Progenitor cell of endocrine pancreas (in vitro differentiated cells): ENCODE data around the gene PTGS1. TPM values are rescaled to one million over a fixed set of nuclear protein-coding genes. Genes with fewer than 3 reads are reported as not detected.

Source experiments
- DNase-seq: peaks from one replicate; pipeline ENCODE4 v3.0.0; 2021; ENCODE audit warnings: low spot score; ENCODE audit not compliant: unreplicated experiment
- H3K27ac Mint-ChIP-seq: 2 replicates; pipeline ENCODE4 v1.8.0; 2021; ENCODE audit warnings: mild to moderate bottlenecking, moderate library complexity, mixed read lengths
- H3K27me3 Mint-ChIP-seq: 2 replicates; pipeline ENCODE4 v1.8.0; 2021; ENCODE audit warnings: mixed read lengths
- H3K36me3 Mint-ChIP-seq: 2 replicates; pipeline ENCODE4 v1.8.0; 2022; ENCODE audit warnings: mixed read lengths; ENCODE audit not compliant: insufficient read depth
- H3K4me1 Mint-ChIP-seq: 2 replicates; pipeline ENCODE4 v1.8.0; 2021; ENCODE audit warnings: low read depth, mixed read lengths
- H3K4me3 Mint-ChIP-seq: 2 replicates; pipeline ENCODE4 v1.8.0; 2021; ENCODE audit warnings: low read depth, mild to moderate bottlenecking, moderate library complexity, mixed read lengths
- H3K9me3 Mint-ChIP-seq: 2 replicates; pipeline ENCODE4 v1.8.0; 2021; ENCODE audit warnings: low read depth, mixed read lengths
- CTCF ChIP-seq: fragments of 200-600 bp; sonication (generic); IDR thresholded peaks from one replicate; pipeline ENCODE4 v1.5.0; 2021; ENCODE audit warnings: antibody characterized with exemption, mild to moderate bottlenecking; ENCODE audit not compliant: unreplicated experiment
- total RNA-seq: library from RNA; stranded (reverse); gene quantifications from 2 replicates; pipeline ENCODE4 v1.2.1, GENCODE V29; 2021

The PTGS1 gene
- total RNA-seq, 1 donor from 2014 or later, result 0.07 TPM

- no peak for DNase-seq
- H3K36me3 Mint-ChIP-seq, result no peaks in the 10 kb centered on the region
- no peaks in the 10 kb centered on the region for H3K9me3 Mint-ChIP-seq
- no peaks in the 10 kb centered on the region for H3K4me1 Mint-ChIP-seq
- no peak overlapping the region for H3K4me3 Mint-ChIP-seq
- no peak for TF ChIP-seq CTCF
- H3K27ac Mint-ChIP-seq, result no peak overlapping the region
- H3K27me3 Mint-ChIP-seq, result peaks cover 20% of the 10 kb centered on the region
Observed at GRCh38 chr9:122364117-122364782, 6.6 kb upstream of the PTGS1 start.

- TF ChIP-seq CTCF, result no peak
- Mint-ChIP-seq H3K27ac (no peak overlapping the region), H3K4me3 (no peak overlapping the region), H3K4me1 (no peaks in the 10 kb centered on the region), H3K27me3 (peaks cover 20% of the 10 kb centered on the region), H3K36me3 (no peaks in the 10 kb centered on the region), H3K9me3 (no peaks in the 10 kb centered on the region)
- no peak for DNase-seq
Observed at GRCh38 chr9:122364783-122365150, 6.1 kb upstream of the PTGS1 start.

GRCh38 chr9:122366074-122366660, 4.7 kb upstream of the PTGS1 start:
- no peak for DNase-seq
- Mint-ChIP-seq H3K27ac (no peak overlapping the region), H3K4me1 (peaks cover 2% of the 10 kb centered on the region), H3K36me3 (no peaks in the 10 kb centered on the region), H3K9me3 (no peaks in the 10 kb centered on the region), H3K27me3 (peaks cover 26% of the 10 kb centered on the region), H3K4me3 (no peak overlapping the region)
- TF ChIP-seq CTCF, result no peak

GRCh38 chr9:122367065-122367464, 3.8 kb upstream of the PTGS1 start:
- Mint-ChIP-seq H3K27ac (no peak overlapping the region), H3K36me3 (no peaks in the 10 kb centered on the region), H3K27me3 (peaks cover 34% of the 10 kb centered on the region), H3K9me3 (no peaks in the 10 kb centered on the region), H3K4me1 (peaks cover 2% of the 10 kb centered on the region), H3K4me3 (no peak overlapping the region)
- TF ChIP-seq CTCF, result no peak
- DNase-seq, result no peak

GRCh38 chr9:122367774-122368460, 2.9 kb upstream of the PTGS1 start:
- peaks cover 43% of the 10 kb centered on the region for H3K27me3 Mint-ChIP-seq
- H3K9me3 Mint-ChIP-seq, result no peaks in the 10 kb centered on the region
- no peak for TF ChIP-seq CTCF
- H3K27ac Mint-ChIP-seq, result no peak overlapping the region
- no peak overlapping the region for H3K4me3 Mint-ChIP-seq
- H3K36me3 Mint-ChIP-seq, result no peaks in the 10 kb centered on the region
- no peak for DNase-seq
- peaks cover 2% of the 10 kb centered on the region for H3K4me1 Mint-ChIP-seq
